SK-N-SH treated with all-trans-retinoic acid at 6 μM for 48 hours (cell line): ENCODE measurements around the gene TMEM236.

Experiments
- ATAC-seq: fragments of 200-7000 bp; cut with Tn5 transposase; 3 replicates; pipeline ENCODE4 v1.9.1; 2020; ENCODE audit warnings: mild to moderate bottlenecking, moderate library complexity
- ARNTL ChIP-seq: fragments of 450-650 bp; formaldehyde crosslinking; IDR thresholded peaks from 2 replicates; pipeline ENCODE4 v1.5.0; 2020; ENCODE audit warnings: low read depth, mild to moderate bottlenecking, moderate library complexity, borderline replicate concordance
- BACH2 ChIP-seq: fragments of 250-450 bp; sonication (Bioruptor Pico); IDR thresholded peaks from 2 replicates; pipeline ENCODE4 v1.9.0; 2021; ENCODE audit warnings: mild to moderate bottlenecking, borderline replicate concordance
- CREB5 ChIP-seq: fragments of 250-450 bp; sonication (Bioruptor Pico); IDR thresholded peaks from 2 replicates; pipeline ENCODE4 v1.5.1; 2020; ENCODE audit warnings: low read depth, mild to moderate bottlenecking, moderate library complexity
- ESRRG ChIP-seq: fragments of 250-450 bp; sonication (Bioruptor Pico); IDR thresholded peaks from 2 replicates; pipeline ENCODE4 v1.6.1; 2021; ENCODE audit warnings: mild to moderate bottlenecking
- GLIS3 ChIP-seq: fragments of 250-450 bp; sonication (Bioruptor Pico); IDR thresholded peaks from 2 replicates; pipeline ENCODE4 v1.5.0; 2020; ENCODE audit warnings: mild to moderate bottlenecking, moderate library complexity
- ISL1 ChIP-seq: fragments of 250-450 bp; sonication (Bioruptor Pico); IDR thresholded peaks from 2 replicates; pipeline ENCODE4 v2.1.2; 2022; ENCODE audit warnings: mild to moderate bottlenecking, moderate library complexity
- OSR1 ChIP-seq: fragments of 250-450 bp; sonication (Bioruptor Pico); IDR thresholded peaks from 2 replicates; pipeline ENCODE4 v1.8.0; 2022; ENCODE audit warnings: moderate library complexity, mild to moderate bottlenecking, inconsistent platforms
- PATZ1 ChIP-seq: fragments of 250-450 bp; sonication (Bioruptor Pico); IDR thresholded peaks from 2 replicates; pipeline ENCODE4 v1.8.0; 2020; ENCODE audit warnings: mild to moderate bottlenecking, moderate library complexity, borderline replicate concordance
- POU6F1 ChIP-seq: fragments of 250-450 bp; sonication (Bioruptor Pico); IDR thresholded peaks from 2 replicates; pipeline ENCODE4 v1.8.0; 2021; ENCODE audit warnings: low read depth, mild to moderate bottlenecking, moderate library complexity, borderline replicate concordance
- PPARA ChIP-seq: fragments of 250-450 bp; sonication (Bioruptor Pico); IDR thresholded peaks from 2 replicates; pipeline ENCODE4 v1.5.0; 2020; ENCODE audit warnings: mild to moderate bottlenecking, borderline replicate concordance
- SNAI2 ChIP-seq: fragments of 250-450 bp; sonication (Bioruptor Pico); IDR thresholded peaks from 2 replicates; pipeline ENCODE4 v1.5.0; 2020; ENCODE audit warnings: mild to moderate bottlenecking, moderate library complexity
- TCF4 ChIP-seq: fragments of 250-450 bp; sonication (Bioruptor Pico); IDR thresholded peaks from 2 replicates; pipeline ENCODE4 v1.8.0; 2021; ENCODE audit warnings: mild to moderate bottlenecking, moderate library complexity, borderline replicate concordance
- TOX ChIP-seq: fragments of 250-450 bp; sonication (Bioruptor Pico); IDR thresholded peaks from 2 replicates; pipeline ENCODE4 v1.8.0; 2021; ENCODE audit warnings: mild to moderate bottlenecking, moderate library complexity, borderline replicate concordance
- TSHZ2 ChIP-seq: fragments of 250-450 bp; sonication (Bioruptor Pico); IDR thresholded peaks from 2 replicates; pipeline ENCODE4 v1.5.0; 2020; ENCODE audit warnings: mild to moderate bottlenecking, moderate library complexity
- ZC3H10 ChIP-seq: fragments of 250-450 bp; sonication (Bioruptor Pico); IDR thresholded peaks from 2 replicates; pipeline ENCODE4 v1.5.1; 2021; ENCODE audit warnings: mild to moderate bottlenecking, moderate library complexity
- ZFP3 ChIP-seq: fragments of 250-450 bp; sonication (Bioruptor Pico); IDR thresholded peaks from 2 replicates; pipeline ENCODE4 v1.5.0; 2020; ENCODE audit warnings: mild to moderate bottlenecking, moderate library complexity
- ZNF565 ChIP-seq: fragments of 450-650 bp; formaldehyde crosslinking; conservative IDR thresholded peaks from 2 replicates; pipeline ENCODE4 v1.5.0; 2020; ENCODE audit warnings: low read depth, mild to moderate bottlenecking, moderate library complexity
- ZNF70 ChIP-seq: fragments of 450-650 bp; formaldehyde crosslinking; IDR thresholded peaks from 2 replicates; pipeline ENCODE4 v1.5.0; 2020; ENCODE audit warnings: mild to moderate bottlenecking, moderate library complexity
- ZNF8 ChIP-seq: fragments of 450-650 bp; formaldehyde crosslinking; IDR thresholded peaks from 2 replicates; pipeline ENCODE4 v1.5.0; 2020; ENCODE audit warnings: mild to moderate bottlenecking, moderate library complexity

Gene TMEM236

GRCh38 chr10:17821893-17822292 lies 69.9 kb downstream of the TMEM236 start (continued):
- TF ChIP-seq PPARA (no peak), GLIS3 (no peak), ZNF8 (CRISPR knock-in tag) (no peak), BACH2 (no peak), TSHZ2 (CRISPR knock-in tag) (no peak)

- ATAC-seq = no peak
- TF ChIP-seq BACH2 = no peak
- no peak for TF ChIP-seq ZFP3 (CRISPR knock-in tag)
- TF ChIP-seq ZNF8 (CRISPR knock-in tag) = no peak
- no peak for TF ChIP-seq TOX (CRISPR knock-in tag)
- no peak for TF ChIP-seq ZNF70 (CRISPR knock-in tag)
- TF ChIP-seq TCF4 (CRISPR knock-in tag) = no peak
- TF ChIP-seq SNAI2 (CRISPR knock-in tag) = no peak
- TF ChIP-seq ZNF565 = no peak
- no peak for TF ChIP-seq ISL1 (CRISPR knock-in tag)
- no peak for TF ChIP-seq PATZ1
- no peak for TF ChIP-seq CREB5 (CRISPR knock-in tag)
- no peak for TF ChIP-seq ARNTL (CRISPR knock-in tag)
- TF ChIP-seq ZC3H10 (CRISPR knock-in tag) = no peak
- TF ChIP-seq, all 23 proteins: peak for 0
These were observed 79.3 kb downstream of the TMEM236 start for GRCh38 chr10:17831341-17831740.

GRCh38 chr10:17831896-17832295 lies 79.9 kb downstream of the TMEM236 start:
- TF ChIP-seq ZFP3 (CRISPR knock-in tag) (no peak), ESRRG (no peak), PPARA (no peak), ZNF565 (no peak), ZC3H10 (CRISPR knock-in tag) (no peak), OSR1 (CRISPR knock-in tag) (no peak), PATZ1 (no peak), GLIS3 (no peak), BACH2 (no peak), POU6F1 (CRISPR knock-in tag) (no peak), ZNF70 (CRISPR knock-in tag) (no peak), TCF4 (CRISPR knock-in tag) (no peak), ZNF8 (CRISPR knock-in tag) (no peak), TSHZ2 (CRISPR knock-in tag) (no peak)
- TF ChIP-seq, all 23 proteins: peak for 0

More at GRCh38 chr10:17831896-17832295, 79.9 kb downstream of the TMEM236 start:
- no peak for ATAC-seq
